Nephron progenitor cell (in vitro differentiated cells): ENCODE measurements around the gene AFAP1.

ENCODE experiments used
- DNase-seq: peaks from one replicate; pipeline ENCODE4 v3.0.0; 2021
- H3K27ac Mint-ChIP-seq: 2 replicates; pipeline ENCODE4 v1.8.0; 2021; ENCODE audit warnings: mild to moderate bottlenecking, moderate library complexity, mixed read lengths
- H3K27me3 Mint-ChIP-seq: 2 replicates; pipeline ENCODE4 v1.8.0; 2021; ENCODE audit warnings: mild to moderate bottlenecking, low read depth, mixed read lengths; ENCODE audit not compliant: poor library complexity
- H3K36me3 Mint-ChIP-seq: 2 replicates; pipeline ENCODE4 v1.8.0; 2021; ENCODE audit warnings: low read depth, mixed read lengths
- H3K4me1 Mint-ChIP-seq: 2 replicates; pipeline ENCODE4 v1.8.0; 2021; ENCODE audit warnings: mixed read lengths
- H3K4me3 Mint-ChIP-seq: 2 replicates; pipeline ENCODE4 v1.8.0; 2021; ENCODE audit warnings: mild to moderate bottlenecking, moderate library complexity, mixed read lengths
- H3K9me3 Mint-ChIP-seq: 2 replicates; pipeline ENCODE4 v1.8.0; 2021; ENCODE audit warnings: mild to moderate bottlenecking, moderate library complexity, mixed read lengths
- TF ChIP-seq, protein P1 (sequence below): fragments of 200-600 bp; sonication (generic); IDR thresholded peaks from 2 replicates; pipeline ENCODE4 v1.5.0; 2021; ENCODE audit warnings: antibody characterized with exemption

The AFAP1 gene

DNA sequence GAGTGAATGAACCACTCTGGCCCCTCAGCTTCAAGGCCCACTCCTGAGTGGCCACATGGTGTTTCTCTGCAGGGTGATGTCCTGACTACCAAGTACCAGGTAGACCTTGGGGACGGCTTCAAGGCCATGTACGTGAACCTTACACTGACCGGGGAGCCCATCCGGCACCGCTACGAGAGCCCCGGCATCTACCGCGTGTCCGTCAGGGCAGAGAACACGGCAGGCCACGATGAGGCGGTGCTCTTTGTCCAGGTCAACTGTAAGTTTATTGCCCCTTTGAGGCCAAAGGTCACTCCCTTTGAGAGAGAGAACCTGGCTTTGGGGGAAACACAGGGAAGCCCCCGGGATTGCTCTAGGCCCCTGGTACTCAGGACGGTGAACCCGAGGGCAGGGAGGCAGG is 216.0 kb downstream of the AFAP1 start:
- TF ChIP-seq, protein P1, sequence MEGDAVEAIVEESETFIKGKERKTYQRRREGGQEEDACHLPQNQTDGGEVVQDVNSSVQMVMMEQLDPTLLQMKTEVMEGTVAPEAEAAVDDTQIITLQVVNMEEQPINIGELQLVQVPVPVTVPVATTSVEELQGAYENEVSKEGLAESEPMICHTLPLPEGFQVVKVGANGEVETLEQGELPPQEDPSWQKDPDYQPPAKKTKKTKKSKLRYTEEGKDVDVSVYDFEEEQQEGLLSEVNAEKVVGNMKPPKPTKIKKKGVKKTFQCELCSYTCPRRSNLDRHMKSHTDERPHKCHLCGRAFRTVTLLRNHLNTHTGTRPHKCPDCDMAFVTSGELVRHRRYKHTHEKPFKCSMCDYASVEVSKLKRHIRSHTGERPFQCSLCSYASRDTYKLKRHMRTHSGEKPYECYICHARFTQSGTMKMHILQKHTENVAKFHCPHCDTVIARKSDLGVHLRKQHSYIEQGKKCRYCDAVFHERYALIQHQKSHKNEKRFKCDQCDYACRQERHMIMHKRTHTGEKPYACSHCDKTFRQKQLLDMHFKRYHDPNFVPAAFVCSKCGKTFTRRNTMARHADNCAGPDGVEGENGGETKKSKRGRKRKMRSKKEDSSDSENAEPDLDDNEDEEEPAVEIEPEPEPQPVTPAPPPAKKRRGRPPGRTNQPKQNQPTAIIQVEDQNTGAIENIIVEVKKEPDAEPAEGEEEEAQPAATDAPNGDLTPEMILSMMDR = no peak
- Mint-ChIP-seq H3K27me3 (peaks cover 13% of the 10 kb centered on the region), H3K4me3 (no peak overlapping the region), H3K36me3 (peaks cover 10% of the 10 kb centered on the region), H3K27ac (no peak overlapping the region), H3K4me1 (peaks cover 34% of the 10 kb centered on the region), H3K9me3 (peaks cover 8% of the 10 kb centered on the region)
- DNase-seq = no peak

DNA sequence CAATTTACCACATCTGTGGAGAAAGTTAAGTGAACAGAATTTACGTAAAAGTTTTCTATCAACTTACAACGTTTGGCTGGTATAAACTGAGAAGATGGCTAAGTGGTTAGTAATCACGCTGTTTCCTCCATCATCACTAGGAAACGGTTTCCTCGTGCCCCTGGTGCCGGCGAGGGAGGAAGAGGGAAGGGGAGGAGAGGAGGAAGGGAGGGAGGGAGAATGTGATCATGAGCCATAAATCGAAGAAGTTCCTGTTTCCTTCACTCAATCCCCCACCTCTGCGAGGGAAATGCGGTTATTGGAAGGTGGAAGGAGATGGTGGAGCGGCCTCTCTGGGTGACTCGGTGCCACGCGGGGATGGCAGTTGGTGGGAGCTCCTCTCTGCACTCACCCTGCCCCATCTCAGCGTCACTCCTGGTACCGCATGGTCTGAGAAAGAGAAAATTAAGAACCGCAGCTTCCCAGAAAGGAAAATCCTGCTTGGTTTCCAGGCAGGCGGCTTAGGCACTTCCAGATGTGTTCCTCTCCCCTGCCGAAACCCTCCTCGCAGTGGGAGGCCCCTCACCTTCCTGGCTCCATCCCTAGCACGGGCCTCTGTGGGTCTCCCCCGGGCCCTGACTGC is 216.8 kb downstream of the AFAP1 start:
- H3K27me3 Mint-ChIP-seq = peaks cover 20% of the 10 kb centered on the region
- no peak for DNase-seq
- TF ChIP-seq, protein P1 = no peak
- H3K9me3 Mint-ChIP-seq = peaks cover 8% of the 10 kb centered on the region
- peaks cover 40% of the 10 kb centered on the region for H3K4me1 Mint-ChIP-seq
- peaks cover 10% of the 10 kb centered on the region for H3K36me3 Mint-ChIP-seq
- H3K27ac Mint-ChIP-seq = no peak overlapping the region
- peak overlapping the region; percentile 6 for H3K4me3 Mint-ChIP-seq

DNA sequence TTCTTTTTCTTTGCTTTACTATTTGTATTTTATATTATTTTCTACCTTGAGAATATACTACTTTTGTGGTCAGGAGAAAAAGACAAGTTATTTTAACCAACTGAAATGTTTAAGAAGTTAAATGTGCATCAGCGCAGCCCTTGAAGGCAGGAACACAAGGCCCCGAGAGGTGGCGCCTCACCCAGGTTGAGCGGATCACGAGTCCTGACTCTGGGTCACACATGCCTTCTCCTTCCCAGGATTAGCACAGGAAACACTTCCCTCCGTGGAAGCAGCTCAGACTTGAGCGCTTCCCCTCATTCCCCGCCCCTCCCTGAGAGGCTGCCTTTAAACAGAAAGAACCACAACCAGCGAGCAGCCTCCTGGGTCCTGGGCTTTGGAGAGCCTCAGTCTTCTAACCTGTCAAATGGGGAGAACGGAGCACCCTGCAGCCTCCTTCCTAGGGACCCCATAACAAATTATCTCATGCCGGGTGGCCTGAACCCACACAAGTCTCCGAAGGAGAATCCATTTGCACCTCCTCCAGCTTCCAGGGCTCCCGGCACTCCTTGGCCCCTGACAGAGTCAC is 217.6 kb downstream of the AFAP1 start:
- no peak overlapping the region for H3K4me3 Mint-ChIP-seq
- TF ChIP-seq, protein P1 = no peak
- H3K9me3 Mint-ChIP-seq = peaks cover 8% of the 10 kb centered on the region
- H3K4me1 Mint-ChIP-seq = peaks cover 40% of the 10 kb centered on the region
- no peak overlapping the region for H3K27ac Mint-ChIP-seq
- peaks cover 21% of the 10 kb centered on the region for H3K27me3 Mint-ChIP-seq
- peaks cover 10% of the 10 kb centered on the region for H3K36me3 Mint-ChIP-seq
- no peak for DNase-seq

DNA sequence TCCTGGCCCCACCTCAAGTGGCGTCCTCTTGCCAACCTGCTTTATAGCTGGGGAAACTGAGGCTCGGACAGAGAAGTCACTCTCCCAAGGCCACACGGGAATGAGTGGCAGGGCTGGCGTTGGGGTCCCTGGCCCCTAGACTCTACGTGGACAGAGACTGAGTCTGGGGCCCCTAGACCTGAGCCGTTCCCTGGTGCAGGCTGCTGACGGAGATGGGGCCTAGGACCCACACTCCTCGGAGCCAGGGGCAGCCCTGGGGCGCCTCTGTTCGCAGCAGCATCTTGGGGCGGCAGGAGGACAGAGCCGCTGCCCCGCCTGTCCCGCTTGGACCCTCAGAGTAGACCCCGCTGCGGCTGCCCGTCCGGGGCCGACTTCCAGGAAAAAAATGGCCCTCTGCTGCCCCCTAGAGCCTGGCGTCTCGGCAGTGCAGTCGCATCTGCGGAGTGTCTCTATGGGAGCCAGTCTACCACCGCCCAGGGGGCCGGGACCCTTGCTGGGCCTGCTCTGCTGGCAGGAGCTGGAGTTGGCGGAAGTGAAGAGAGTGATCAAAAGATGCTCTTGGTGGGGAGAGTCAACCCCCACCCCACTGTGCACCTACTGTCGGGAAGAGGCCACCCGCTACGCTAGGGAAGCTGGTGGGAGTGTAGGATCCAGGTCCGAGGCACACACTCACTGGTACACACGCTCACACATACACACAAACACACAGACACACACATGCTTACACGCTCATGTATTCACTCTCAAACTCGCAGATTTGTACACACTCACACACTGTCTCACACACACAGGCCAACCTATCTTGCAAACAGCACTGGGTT is 220.1 kb downstream of the AFAP1 start:
- DNase-seq = peak; percentile 98
- H3K4me1 Mint-ChIP-seq = peaks cover 40% of the 10 kb centered on the region
- H3K9me3 Mint-ChIP-seq = peaks cover 13% of the 10 kb centered on the region
- H3K4me3 Mint-ChIP-seq = no peak overlapping the region
- H3K27ac Mint-ChIP-seq = no peak overlapping the region
- TF ChIP-seq, protein P1 = peak; percentile 88
- H3K36me3 Mint-ChIP-seq = peaks cover 13% of the 10 kb centered on the region
- peaks cover 26% of the 10 kb centered on the region for H3K27me3 Mint-ChIP-seq

DNA sequence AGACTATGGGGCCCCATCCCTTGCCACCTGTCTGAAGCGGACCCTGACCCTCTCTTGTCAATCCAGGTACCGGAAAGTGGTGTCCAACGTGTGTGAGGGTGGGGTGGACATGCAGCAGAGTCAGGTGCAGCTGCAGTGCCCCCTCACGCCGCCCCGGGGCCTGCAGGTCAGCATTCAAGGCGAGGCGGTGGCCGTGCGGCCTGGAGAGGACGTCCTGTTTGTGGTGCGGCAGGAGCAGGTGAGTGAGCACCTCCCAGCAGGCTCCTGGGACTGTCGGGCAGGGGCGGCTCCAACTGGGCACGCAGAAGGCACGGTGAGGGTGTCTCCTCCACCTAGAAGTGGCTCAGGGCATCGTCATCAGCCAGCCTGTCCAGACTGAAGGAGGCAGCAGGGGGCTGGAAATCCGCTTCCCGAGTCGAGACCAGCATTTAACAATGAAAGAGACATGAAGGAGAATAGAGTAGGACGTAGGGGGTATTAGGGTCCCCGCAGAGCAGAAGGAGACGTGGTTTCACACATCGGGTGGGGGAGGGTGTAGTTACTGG is 221.6 kb downstream of the AFAP1 start:
- H3K4me3 Mint-ChIP-seq = no peak overlapping the region

More for the DNA sequence above, 221.6 kb downstream of the AFAP1 start:
- no peak for DNase-seq
- peaks cover 26% of the 10 kb centered on the region for H3K27me3 Mint-ChIP-seq
- no peak overlapping the region for H3K27ac Mint-ChIP-seq
- peaks cover 10% of the 10 kb centered on the region for H3K36me3 Mint-ChIP-seq
- peaks cover 12% of the 10 kb centered on the region for H3K9me3 Mint-ChIP-seq
- peaks cover 33% of the 10 kb centered on the region for H3K4me1 Mint-ChIP-seq
- TF ChIP-seq, protein P1 = no peak
